ENCODE data around the gene TGOLN2.
"Not testable (repeated sequence)": the region's sequence is repeated elsewhere in the genome, so short reads cannot be mapped to it uniquely, and the experiment has no call there.

TGOLN2 gene

GRCh38 chr2:85340034-85340892 is 12.5 kb upstream of the TGOLN2 start:
- no peak for DNase-seq

DNA sequence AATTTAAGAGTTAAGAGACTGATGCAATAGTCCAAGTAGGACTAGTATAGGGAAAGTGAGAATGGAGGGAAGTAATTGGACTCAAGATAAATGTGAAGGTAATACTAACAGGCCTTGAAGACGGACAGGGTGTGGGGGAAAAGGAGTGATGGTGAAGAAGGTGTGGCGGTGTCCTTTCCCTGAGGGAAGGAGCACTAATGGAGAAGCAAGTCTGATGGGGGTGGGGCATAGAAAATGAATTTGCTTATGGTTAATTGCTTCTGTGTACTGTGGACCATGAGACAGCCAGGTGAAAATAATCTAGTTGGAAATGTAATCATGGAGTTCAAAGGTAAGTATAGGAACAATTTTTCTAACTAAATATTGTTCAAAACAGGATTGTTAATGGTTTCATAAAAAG is 7.1 kb upstream of the TGOLN2 start:
- DNase-seq: no peak

DNA sequence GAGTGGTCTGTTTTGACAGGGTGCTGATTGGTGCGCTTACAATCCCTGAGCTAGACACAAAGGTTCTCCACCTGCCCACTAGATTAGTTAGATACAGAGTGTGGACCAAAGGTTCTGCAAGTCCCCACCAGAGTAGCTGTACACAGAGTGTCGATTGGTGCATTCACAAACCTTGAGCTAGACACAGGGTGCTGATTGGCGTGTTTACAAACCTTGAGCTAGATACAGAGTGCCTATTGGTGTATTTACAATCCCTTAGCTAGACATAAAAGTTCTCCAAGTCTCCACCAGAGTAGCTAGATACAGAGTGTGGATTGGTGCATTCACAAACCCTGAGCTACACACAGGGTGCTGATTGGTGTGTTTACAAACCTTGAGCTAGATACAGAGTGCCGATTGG is 6.1 kb upstream of the TGOLN2 start:
- not testable (repeated sequence) for DNase-seq

DNA sequence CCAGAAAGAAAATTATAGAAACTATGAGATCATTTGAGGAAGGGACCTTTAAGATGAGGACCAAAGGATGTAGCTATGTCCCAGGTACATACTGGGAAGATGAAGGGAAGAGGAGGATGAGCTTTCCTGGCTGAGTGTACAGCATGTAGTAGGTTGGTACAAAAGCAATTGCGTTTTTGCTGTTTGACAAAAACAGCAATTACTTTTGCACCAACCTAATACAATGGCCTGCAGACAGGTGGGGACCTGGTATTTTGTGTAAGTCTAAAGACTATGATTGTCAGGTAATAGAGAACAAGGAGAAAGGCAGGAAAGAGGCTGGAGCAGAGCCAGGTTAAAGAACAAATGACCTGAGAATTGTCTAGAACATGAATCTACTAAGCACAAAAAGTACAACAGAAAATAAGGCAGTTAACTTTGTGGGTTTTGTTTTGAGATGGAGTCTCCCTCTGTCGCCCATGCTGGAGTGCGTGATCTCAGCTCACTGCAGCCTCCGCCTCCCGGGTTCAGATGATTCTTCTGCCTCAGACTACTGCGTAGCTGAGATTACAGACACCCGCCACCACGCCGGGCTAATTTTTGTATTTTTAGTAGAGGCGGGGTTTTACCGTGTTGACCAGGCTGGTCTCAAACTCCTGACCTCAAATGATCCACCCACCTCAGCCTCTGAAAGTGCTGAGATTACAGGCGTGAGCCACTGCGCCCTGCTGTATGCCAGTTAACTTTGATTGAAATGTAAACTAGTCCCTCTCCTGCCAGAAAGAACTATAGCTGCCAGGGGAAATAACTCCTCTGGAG is 3.2 kb upstream of the TGOLN2 start:
- DNase-seq: no peak

DNA sequence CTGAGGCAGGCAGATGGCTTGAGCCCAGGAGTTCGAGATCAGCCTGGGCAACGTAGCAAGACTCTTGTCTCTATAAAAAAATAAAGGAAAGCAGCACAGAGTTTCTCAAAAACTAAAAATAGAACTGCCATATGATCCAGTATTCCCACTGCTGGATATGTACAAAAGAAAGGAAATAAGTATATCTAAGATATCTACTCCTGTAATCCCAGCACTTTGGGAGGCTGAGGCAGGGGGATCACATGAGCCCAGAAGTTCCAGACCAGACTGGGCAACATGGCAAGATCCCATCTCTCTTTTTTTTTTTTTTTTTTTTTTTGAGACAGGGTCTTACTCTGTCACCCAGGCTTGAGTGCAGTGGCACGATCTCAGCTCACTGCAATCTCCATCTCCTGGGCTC is 1.9 kb upstream of the TGOLN2 start:
- DNase-seq: not testable (repeated sequence)

DNA sequence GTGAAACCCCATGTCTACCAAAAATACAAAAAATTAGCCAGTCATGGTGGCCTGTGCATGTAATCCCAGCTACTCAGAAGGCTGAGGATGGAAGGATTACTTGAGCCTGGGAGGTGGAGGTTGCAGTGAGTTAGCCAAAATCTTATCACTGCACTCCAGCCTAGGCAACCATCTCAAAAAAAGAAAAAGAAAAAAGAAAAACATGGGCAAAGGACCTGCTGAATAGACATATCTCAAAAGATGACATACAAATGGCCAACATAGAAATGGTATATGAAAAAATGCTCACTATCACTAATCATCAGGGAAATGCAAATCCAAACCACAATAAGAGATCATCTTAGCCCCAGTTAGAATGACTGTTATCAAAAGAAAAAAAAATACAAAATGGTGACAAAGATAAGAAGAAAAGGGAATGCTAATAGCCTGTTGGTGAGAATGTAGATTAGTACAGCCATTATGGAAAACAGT is 1.4 kb upstream of the TGOLN2 start:
- DNase-seq: no peak

DNA sequence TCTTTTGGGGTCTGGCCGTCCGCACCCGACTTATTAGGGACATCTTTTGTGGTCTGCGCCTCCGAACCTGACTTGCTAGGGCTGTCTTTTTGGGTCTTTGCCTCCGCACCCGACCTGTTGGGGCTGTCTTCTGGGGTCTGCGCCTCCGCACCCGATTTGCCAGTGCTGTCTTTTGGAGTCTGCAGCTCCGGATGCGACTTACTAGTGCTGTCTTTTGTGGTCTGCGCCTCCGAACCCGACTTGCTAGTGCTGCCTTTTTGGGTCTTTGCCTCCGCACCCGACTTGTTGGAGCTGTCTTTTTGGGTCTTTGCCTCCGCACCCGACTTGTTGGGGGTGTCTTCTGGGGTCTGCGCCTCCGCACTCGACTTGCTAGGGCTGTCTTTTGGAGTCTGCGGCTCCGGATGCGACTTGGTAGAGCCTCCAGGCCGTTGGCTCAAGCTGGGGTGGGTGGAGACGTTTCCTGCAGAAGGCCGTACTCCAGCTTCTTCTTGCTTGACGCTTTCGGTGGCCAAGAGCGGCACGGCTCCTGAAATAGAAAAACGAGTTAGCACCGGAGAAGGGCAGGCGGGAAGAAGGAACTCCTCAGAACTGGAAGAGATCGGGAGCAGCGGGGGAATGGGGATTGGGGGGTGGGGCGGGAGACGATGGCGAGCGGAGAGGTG is 498 bp downstream of the TGOLN2 start:
- DNase-seq: peak; percentile 62

GRCh38 chr2:85326406-85327159 is 1.2 kb downstream of the TGOLN2 start:
- peak; percentile 69 for DNase-seq

- DNase-seq: no peak
Measured at GRCh38 chr2:85325466-85325811, 2.4 kb downstream of the TGOLN2 start.

GRCh38 chr2:85324639-85325465 is 2.9 kb downstream of the TGOLN2 start:
- no peak for DNase-seq

GRCh38 chr2:85323988-85324367 is 3.8 kb downstream of the TGOLN2 start:
- not testable (repeated sequence) for DNase-seq

- no peak for DNase-seq
Measured at GRCh38 chr2:85323351-85323987, 4.3 kb downstream of the TGOLN2 start.

DNA sequence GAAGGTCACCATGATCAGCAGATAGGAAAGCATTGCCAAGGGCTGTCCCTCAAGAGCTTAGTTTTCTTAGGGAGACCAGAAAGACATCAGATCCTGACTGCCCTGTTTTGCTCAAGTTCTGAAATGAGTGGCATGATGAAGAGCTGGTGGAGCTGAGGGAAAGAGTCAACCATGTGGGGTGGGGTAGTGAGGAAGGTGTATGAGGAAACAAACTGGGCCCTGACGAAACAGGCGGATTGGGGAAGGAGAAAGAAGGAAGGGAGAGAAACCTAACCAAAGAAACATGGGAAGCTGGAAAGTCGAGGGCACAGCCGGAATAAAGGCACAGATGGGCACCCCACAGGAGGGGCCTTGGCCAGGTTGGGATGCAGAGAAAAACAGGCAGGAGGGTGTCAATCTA is 8.0 kb downstream of the TGOLN2 start:
- DNase-seq: no peak

DNA sequence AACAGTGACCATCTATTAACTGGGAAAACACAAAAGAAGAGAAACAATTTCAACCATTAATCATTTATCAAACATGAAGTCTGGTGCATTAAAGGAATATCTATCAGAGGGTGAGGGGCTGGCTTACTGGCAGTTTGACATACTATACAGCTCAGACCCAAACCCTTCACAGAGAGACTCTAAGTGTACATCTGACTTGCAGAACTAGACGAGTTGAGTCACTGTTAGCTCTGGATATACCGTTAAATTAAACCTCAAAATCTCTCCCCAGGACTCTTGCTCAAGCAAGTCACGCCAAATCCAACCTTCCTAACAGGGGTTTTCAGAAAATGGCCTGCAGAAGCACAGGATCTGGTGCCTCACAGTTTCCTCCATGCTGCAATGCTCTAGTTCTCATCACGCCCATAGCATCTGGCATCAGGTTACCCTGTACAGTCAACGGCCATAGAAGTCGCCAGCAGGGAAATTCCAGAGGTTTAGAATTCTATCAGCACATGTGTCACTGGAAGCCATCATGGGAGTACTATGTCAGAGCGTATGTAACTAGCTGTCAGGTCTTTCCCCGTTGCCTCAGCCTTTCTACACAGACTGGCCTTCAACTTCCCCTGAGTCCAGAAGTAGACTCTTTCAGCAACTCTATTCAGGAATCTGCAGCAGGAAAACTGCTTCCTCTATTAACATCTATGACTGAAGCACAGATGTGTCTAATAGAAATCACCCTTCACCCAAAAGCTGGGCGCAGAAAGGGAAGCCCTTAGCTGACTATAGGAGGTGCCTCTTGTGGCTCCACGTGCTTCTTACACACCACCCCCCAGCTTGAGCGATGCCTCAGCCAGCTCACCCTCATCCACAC is 9.3 kb downstream of the TGOLN2 start:
- no peak for DNase-seq

DNA sequence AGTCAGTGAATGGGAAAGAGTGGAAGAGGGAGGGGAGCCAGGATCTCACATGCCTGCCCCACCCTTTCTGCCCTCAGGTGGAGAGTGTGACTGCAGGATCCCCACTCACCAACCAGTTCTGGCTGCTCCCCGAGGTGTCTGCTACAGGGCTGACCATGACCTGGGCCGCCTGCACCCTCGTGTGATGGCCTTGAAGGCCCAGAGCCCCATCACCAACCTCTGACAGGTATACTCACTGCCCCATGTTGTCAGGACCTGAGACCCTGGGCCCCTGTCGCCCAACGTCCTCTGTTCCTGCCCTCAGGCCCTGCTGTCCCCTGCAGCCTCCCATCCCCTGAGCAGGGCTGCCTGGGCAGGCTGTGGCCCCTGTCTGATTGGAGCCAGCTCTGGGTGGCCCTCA is 11.9 kb downstream of the TGOLN2 start:
- DNase-seq: not testable (repeated sequence)

GRCh38 chr2:85314884-85315242 is 12.9 kb downstream of the TGOLN2 start:
- DNase-seq: no peak

- no peak for DNase-seq
Measured at GRCh38 chr2:85312404-85312803, 15.4 kb downstream of the TGOLN2 start.

- DNase-seq: no peak
Measured at GRCh38 chr2:85310330-85310729, 17.5 kb downstream of the TGOLN2 start.

DNA sequence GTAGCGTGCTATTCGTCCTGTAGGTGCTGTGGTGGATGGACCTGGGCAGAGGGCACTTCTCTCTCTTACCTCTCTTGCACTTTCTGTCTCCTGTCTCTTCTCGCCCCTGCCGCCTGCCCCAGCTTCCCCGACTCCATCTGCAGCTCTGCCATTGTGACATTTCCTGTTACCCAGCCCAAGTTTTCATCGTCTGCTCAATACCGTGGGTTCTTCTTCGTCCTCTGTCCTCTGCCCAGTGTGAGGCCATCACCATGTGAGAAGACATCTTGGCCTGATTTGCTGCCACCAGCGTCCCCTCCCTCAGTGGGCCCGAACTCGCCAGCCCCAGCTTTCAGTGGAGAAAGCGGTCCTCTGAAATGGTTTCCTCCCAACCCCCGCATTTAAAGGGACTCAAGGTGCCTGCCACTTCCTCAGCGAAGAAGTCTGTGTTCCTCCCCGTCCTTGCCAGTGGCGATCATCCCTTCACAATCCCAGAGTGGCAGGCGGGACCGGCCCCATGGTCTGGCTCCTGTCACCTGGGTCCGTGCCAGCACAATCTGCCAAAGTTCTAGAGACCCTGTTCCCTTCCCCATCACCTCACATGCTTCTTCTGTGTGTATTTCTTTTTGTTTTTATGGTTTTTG is 18.0 kb downstream of the TGOLN2 start:
- peak; percentile 26 for DNase-seq
